ENCODE data around the gene PDE3A.

PDE3A gene

GRCh38 chr12:20339060-20339459 lies 29.3 kb upstream of the PDE3A start:
- H3K36me3 ChIP-seq (ENCODE audit: control insufficient read depth, low read length), result no peaks in the 10 kb centered on the region
- H3K9me3 ChIP-seq (ENCODE audit: control insufficient read depth, insufficient read depth, low read length), result no peaks in the 10 kb centered on the region
- no peak overlapping the region for H3K27ac ChIP-seq (ENCODE audit: low read depth, low read length)
- H3K27me3 ChIP-seq (ENCODE audit: control insufficient read depth, low read length), result no peaks in the 10 kb centered on the region
- no peaks in the 10 kb centered on the region for H4K20me1 ChIP-seq (ENCODE audit: control insufficient read depth, insufficient read depth, low read depth, low read length)
- H3K4me2 ChIP-seq (ENCODE audit: low read length), result no peak overlapping the region
- H3K4me1 ChIP-seq (ENCODE audit: control insufficient read depth, low read length), result no peaks in the 10 kb centered on the region
- H3K79me2 ChIP-seq (ENCODE audit: control insufficient read depth, low read length), result no peaks in the 10 kb centered on the region
- no peak overlapping the region for H3K4me3 ChIP-seq (ENCODE audit: low read length)
- no peaks in the 10 kb centered on the region for H3K9me2 ChIP-seq (replicated peaks; ENCODE audit: control insufficient read depth, low read length)
- H3F3A ChIP-seq (ENCODE audit: control insufficient read depth, insufficient read depth), result no peaks in the 10 kb centered on the region
- TF ChIP-seq EZH2phosphoT487 (IDR thresholded peaks at IDR 0.05; ENCODE audit: borderline replicate concordance, low read length) (no peak), CTCF (IDR thresholded peaks at IDR 0.05; ENCODE audit: low read depth, low read length, poor library complexity, severe bottlenecking) (no peak)

GRCh38 chr12:20342111-20342510 lies 26.2 kb upstream of the PDE3A start:
- Histone ChIP-seq H3K36me3 (ENCODE audit: control insufficient read depth, low read length) (no peaks in the 10 kb centered on the region), H3K79me2 (ENCODE audit: control insufficient read depth, low read length) (no peaks in the 10 kb centered on the region), H3K9me3 (ENCODE audit: control insufficient read depth, insufficient read depth, low read length) (no peaks in the 10 kb centered on the region; the same call in 1 of the 2 replicates), H3K27me3 (ENCODE audit: control insufficient read depth, low read length) (no peaks in the 10 kb centered on the region), H3K4me2 (ENCODE audit: low read length) (no peak overlapping the region), H3K4me1 (ENCODE audit: control insufficient read depth, low read length) (no peaks in the 10 kb centered on the region), H3K27ac (ENCODE audit: low read depth, low read length) (no peak overlapping the region), H4K20me1 (ENCODE audit: control insufficient read depth, insufficient read depth, low read depth, low read length) (no peaks in the 10 kb centered on the region), H3F3A (ENCODE audit: control insufficient read depth, insufficient read depth) (no peaks in the 10 kb centered on the region), H3K9me2 (replicated peaks; ENCODE audit: control insufficient read depth, low read length) (no peaks in the 10 kb centered on the region), H3K4me3 (ENCODE audit: low read length) (no peak overlapping the region)
- no peak for TF ChIP-seq EZH2phosphoT487 (IDR thresholded peaks at IDR 0.05; ENCODE audit: borderline replicate concordance, low read length)

GRCh38 chr12:20345866-20346265 lies 22.5 kb upstream of the PDE3A start:
- Histone ChIP-seq H3K4me3 (ENCODE audit: low read length) (no peak overlapping the region), H3K4me1 (ENCODE audit: control insufficient read depth, low read length) (no peaks in the 10 kb centered on the region), H3K9me3 (ENCODE audit: control insufficient read depth, insufficient read depth, low read length) (no peaks in the 10 kb centered on the region; the same call in 1 of the 2 replicates), H3K27me3 (ENCODE audit: control insufficient read depth, low read length) (no peaks in the 10 kb centered on the region), H3F3A (ENCODE audit: control insufficient read depth, insufficient read depth) (no peaks in the 10 kb centered on the region), H3K27ac (ENCODE audit: low read depth, low read length) (no peak overlapping the region), H3K9me2 (replicated peaks; ENCODE audit: control insufficient read depth, low read length) (no peaks in the 10 kb centered on the region), H4K20me1 (ENCODE audit: control insufficient read depth, insufficient read depth, low read depth, low read length) (no peaks in the 10 kb centered on the region), H3K4me2 (ENCODE audit: low read length) (no peak overlapping the region), H3K36me3 (ENCODE audit: control insufficient read depth, low read length) (no peaks in the 10 kb centered on the region), H3K79me2 (ENCODE audit: control insufficient read depth, low read length) (no peaks in the 10 kb centered on the region)
- TF ChIP-seq EZH2phosphoT487 (IDR thresholded peaks at IDR 0.05; ENCODE audit: borderline replicate concordance, low read length) (no peak), CTCF (IDR thresholded peaks at IDR 0.05; ENCODE audit: low read depth, low read length, poor library complexity, severe bottlenecking) (no peak)

- Histone ChIP-seq H3K27ac (ENCODE audit: low read depth, low read length) (no peak overlapping the region), H3K4me2 (ENCODE audit: low read length) (no peak overlapping the region), H4K20me1 (ENCODE audit: control insufficient read depth, insufficient read depth, low read depth, low read length) (no peaks in the 10 kb centered on the region)
These were observed 18.3 kb upstream of the PDE3A start for GRCh38 chr12:20350026-20350425.

More at GRCh38 chr12:20350026-20350425, 18.3 kb upstream of the PDE3A start:
- H3F3A ChIP-seq (ENCODE audit: control insufficient read depth, insufficient read depth), result no peaks in the 10 kb centered on the region
- no peaks in the 10 kb centered on the region for H3K79me2 ChIP-seq (ENCODE audit: control insufficient read depth, low read length)
- no peaks in the 10 kb centered on the region for H3K9me2 ChIP-seq (replicated peaks; ENCODE audit: control insufficient read depth, low read length)
- no peaks in the 10 kb centered on the region; the same call in 1 of the 2 replicates for H3K9me3 ChIP-seq (ENCODE audit: control insufficient read depth, insufficient read depth, low read length)
- no peak overlapping the region for H3K4me3 ChIP-seq (ENCODE audit: low read length)
- no peaks in the 10 kb centered on the region for H3K36me3 ChIP-seq (ENCODE audit: control insufficient read depth, low read length)
- TF ChIP-seq CTCF (IDR thresholded peaks at IDR 0.05; ENCODE audit: low read depth, low read length, poor library complexity, severe bottlenecking), result no peak
- TF ChIP-seq EZH2phosphoT487 (IDR thresholded peaks at IDR 0.05; ENCODE audit: borderline replicate concordance, low read length), result no peak
- no peaks in the 10 kb centered on the region for H3K4me1 ChIP-seq (ENCODE audit: control insufficient read depth, low read length)
- H3K27me3 ChIP-seq (ENCODE audit: control insufficient read depth, low read length), result no peaks in the 10 kb centered on the region

Data from DOHH2 (cell line).